ENCODE results near the gene KDELR1.

- TF ChIP-seq, protein P1, sequence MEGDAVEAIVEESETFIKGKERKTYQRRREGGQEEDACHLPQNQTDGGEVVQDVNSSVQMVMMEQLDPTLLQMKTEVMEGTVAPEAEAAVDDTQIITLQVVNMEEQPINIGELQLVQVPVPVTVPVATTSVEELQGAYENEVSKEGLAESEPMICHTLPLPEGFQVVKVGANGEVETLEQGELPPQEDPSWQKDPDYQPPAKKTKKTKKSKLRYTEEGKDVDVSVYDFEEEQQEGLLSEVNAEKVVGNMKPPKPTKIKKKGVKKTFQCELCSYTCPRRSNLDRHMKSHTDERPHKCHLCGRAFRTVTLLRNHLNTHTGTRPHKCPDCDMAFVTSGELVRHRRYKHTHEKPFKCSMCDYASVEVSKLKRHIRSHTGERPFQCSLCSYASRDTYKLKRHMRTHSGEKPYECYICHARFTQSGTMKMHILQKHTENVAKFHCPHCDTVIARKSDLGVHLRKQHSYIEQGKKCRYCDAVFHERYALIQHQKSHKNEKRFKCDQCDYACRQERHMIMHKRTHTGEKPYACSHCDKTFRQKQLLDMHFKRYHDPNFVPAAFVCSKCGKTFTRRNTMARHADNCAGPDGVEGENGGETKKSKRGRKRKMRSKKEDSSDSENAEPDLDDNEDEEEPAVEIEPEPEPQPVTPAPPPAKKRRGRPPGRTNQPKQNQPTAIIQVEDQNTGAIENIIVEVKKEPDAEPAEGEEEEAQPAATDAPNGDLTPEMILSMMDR (IDR thresholded peaks at IDR 0.05): no peak
- no peak for TF ChIP-seq EP300 (IDR thresholded peaks at IDR 0.05)
- TF ChIP-seq POLR2AphosphoS5 (IDR thresholded peaks at IDR 0.05): no peak
- TF ChIP-seq POLR2A (IDR thresholded peaks at IDR 0.05): no peak
Observed at GRCh38 chr19:48398375-48399235, 7.3 kb upstream of the KDELR1 start.

All from gastroesophageal sphincter (tissue), 3 donors.